ENCODE measurements around the gene PARD6B. TPM values are rescaled to one million over a fixed set of nuclear protein-coding genes. Genes with fewer than 3 reads are reported as not detected.

PARD6B gene
- total and polyA plus RNA-seq, 10 donors, result 0.97 to 7.5 (median 4.1) TPM

DNA sequence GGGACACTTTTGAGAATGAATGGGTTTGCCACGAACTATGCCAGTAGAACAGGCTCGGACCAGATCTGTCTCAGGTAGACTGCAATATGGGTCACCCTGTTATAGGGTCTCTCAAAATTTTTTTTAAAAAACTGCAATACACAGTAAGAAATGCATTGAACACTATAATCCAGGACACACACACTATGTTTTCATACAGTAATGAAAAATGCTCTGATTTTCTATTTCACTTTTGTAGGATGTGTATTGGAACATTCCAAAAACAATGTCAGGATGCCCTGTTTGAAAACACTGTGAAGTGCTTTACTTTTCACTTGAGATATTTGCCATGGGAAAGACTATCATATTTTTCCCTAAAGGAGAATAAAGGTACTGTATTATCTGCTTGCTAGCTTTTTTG is 25.1 kb downstream of the PARD6B start:
- TF ChIP-seq POLR2A (IDR thresholded peaks at IDR 0.05) (no peak), POLR2AphosphoS5 (IDR thresholded peaks at IDR 0.05) (no peak), CTCF (IDR thresholded peaks at IDR 0.05 in 8 of 11, conservative IDR thresholded peaks at IDR 0.05 in 3 of 11) (no peak)
- intact Hi-C loops (cut with DNase I; ENCODE audit: low total_unique reads), result no loop called here
- Histone ChIP-seq H3K4me1 (no peaks in the 10 kb centered on the region), H3K27ac (no peak overlapping the region), H3K36me3 (no peaks in the 10 kb centered on the region), H3K27me3 (replicated peaks in 1 of 7) (no peaks in the 10 kb centered on the region), H3K4me3 (no peak overlapping the region), H3K9me3 (no peaks in the 10 kb centered on the region)
- WGBS, 5 donors, result 86 to 96% (median 89%) methylated on average over 2 of the region's 2 CpGs
- DNase-seq, result no peak

- H3K27ac ChIP-seq, result no peak overlapping the region
- no peaks in the 10 kb centered on the region for H3K36me3 ChIP-seq
- no peak overlapping the region for H3K4me3 ChIP-seq
- no peaks in the 10 kb centered on the region for H3K9me3 ChIP-seq
- no peaks in the 10 kb centered on the region for H3K4me1 ChIP-seq
- intact Hi-C loops (cut with DNase I; ENCODE audit: low total_unique reads), result no loop called here
- no peak for DNase-seq
- WGBS, 5 donors, result 89 to 92% (median 91%) methylated on average over 5 of the region's 5 CpGs
- TF ChIP-seq POLR2AphosphoS5 (IDR thresholded peaks at IDR 0.05), result no peak
- TF ChIP-seq POLR2A (IDR thresholded peaks at IDR 0.05), result no peak
- TF ChIP-seq CTCF (IDR thresholded peaks at IDR 0.05 in 8 of 11, conservative IDR thresholded peaks at IDR 0.05 in 3 of 11), result no peak
- H3K27me3 ChIP-seq (replicated peaks in 1 of 7), result no peaks in the 10 kb centered on the region
These were observed 27.1 kb downstream of the PARD6B start for GRCh38 chr20:50758469-50758868.

DNA sequence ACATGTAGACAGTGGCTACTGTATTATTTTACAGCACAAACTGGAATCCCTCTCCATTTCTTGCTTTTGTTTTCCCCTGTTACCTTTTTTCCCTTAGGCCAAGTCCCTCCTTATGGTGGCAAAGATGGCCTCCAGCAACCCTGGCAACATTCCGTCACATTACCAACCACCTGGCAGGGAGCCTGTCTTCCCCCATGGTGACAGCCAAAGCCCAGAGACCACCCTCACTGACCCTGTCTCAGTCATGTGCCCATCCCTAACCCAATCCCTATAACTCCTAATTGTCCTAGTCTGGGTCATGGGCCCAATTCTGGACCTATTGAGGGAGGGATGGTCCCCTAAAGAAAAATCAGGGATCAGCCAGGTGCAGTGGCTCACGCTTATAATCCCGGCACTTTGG is 27.6 kb downstream of the PARD6B start:
- 92 to 99% (median 95%) methylated on average over 3 of the region's 3 CpGs for WGBS, 5 donors
- peaks cover 0 to 3% (median 0%) of the 10 kb centered on the region in 7 donors for H3K27me3 ChIP-seq (replicated peaks in 1 of 7)
- no peak overlapping the region for H3K27ac ChIP-seq
- H3K9me3 ChIP-seq, result no peaks in the 10 kb centered on the region
- H3K4me1 ChIP-seq, result no peaks in the 10 kb centered on the region
- no peak overlapping the region for H3K4me3 ChIP-seq
- H3K36me3 ChIP-seq, result no peaks in the 10 kb centered on the region
- intact Hi-C loops (cut with DNase I; ENCODE audit: low total_unique reads), result no loop called here
- DNase-seq, result no peak
- TF ChIP-seq POLR2AphosphoS5 (IDR thresholded peaks at IDR 0.05) (no peak), POLR2A (IDR thresholded peaks at IDR 0.05) (no peak), CTCF (IDR thresholded peaks at IDR 0.05 in 8 of 11, conservative IDR thresholded peaks at IDR 0.05 in 3 of 11) (no peak)

DNA sequence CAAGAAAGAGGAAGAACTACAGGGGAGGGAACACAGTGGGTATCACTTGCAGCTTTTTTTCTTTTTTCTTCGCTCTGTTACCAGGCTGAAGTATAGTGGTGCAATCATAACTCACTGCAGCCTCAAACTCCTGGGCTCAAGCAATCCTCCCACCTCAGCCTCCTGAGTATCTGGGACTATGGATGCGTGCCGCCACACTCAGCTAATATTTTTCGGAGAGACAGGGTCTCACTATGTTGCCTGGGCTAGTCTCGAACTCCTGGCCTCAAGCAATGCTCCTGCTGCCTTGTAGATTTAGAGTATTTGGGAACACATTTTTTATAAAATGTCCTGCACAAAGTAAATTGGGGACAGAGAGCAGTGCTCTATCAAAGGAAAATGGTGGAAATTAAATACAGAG is 28.3 kb downstream of the PARD6B start:
- no peaks in the 10 kb centered on the region for H3K4me1 ChIP-seq
- no peak for DNase-seq
- no peaks in the 10 kb centered on the region for H3K9me3 ChIP-seq
- no peak overlapping the region for H3K4me3 ChIP-seq
- H3K36me3 ChIP-seq, result no peaks in the 10 kb centered on the region
- peaks cover 0 to 3% (median 0%) of the 10 kb centered on the region in 7 donors for H3K27me3 ChIP-seq (replicated peaks in 1 of 7)
- intact Hi-C loops (cut with DNase I; ENCODE audit: low total_unique reads), result no loop called here
- TF ChIP-seq CTCF (IDR thresholded peaks at IDR 0.05 in 8 of 11, conservative IDR thresholded peaks at IDR 0.05 in 3 of 11) (no peak), POLR2A (IDR thresholded peaks at IDR 0.05) (no peak), POLR2AphosphoS5 (IDR thresholded peaks at IDR 0.05) (no peak)
- 69 to 94% (median 80%) methylated on average over 5 of the region's 5 CpGs for WGBS, 5 donors
- no peak overlapping the region for H3K27ac ChIP-seq

Data from spleen (tissue), 11 donors.